ENCODE results near the gene C3orf49.

- TF ChIP-seq EZH2 (IDR thresholded peaks at IDR 0.05) = no peak
- TF ChIP-seq CTCF (IDR thresholded peaks at IDR 0.05 in 2 of 3, conservative IDR thresholded peaks at IDR 0.05 in 1 of 3; ENCODE audit: borderline replicate concordance in 1 of 3, insufficient read depth in 1 of 3, low read depth in 2 of 3, low read length in 2 of 3) = no peak
- no peak for TF ChIP-seq YY1 (IDR thresholded peaks at IDR 0.05; ENCODE audit: extremely low read depth, insufficient replicate concordance, low read depth, low read length)
- TF ChIP-seq ZNF274 (IDR thresholded peaks at IDR 0.05; ENCODE audit: low read depth, low read length) = no peak
- TF ChIP-seq POLR2AphosphoS5 (IDR thresholded peaks at IDR 0.05; ENCODE audit: low read depth, low read length) = no peak; the same call in 1 of the 2 replicates
- TF ChIP-seq JUND (IDR thresholded peaks at IDR 0.05) = no peak
- no peak for TF ChIP-seq POLR2A (IDR thresholded peaks at IDR 0.05; ENCODE audit: borderline replicate concordance, extremely low read depth, insufficient read depth, insufficient read length)
- no peak for TF ChIP-seq RAD21 (IDR thresholded peaks at IDR 0.05; ENCODE audit: low read depth)
- no peak for TF ChIP-seq SIN3A (IDR thresholded peaks at IDR 0.05; ENCODE audit: low read depth)
- no peak for TF ChIP-seq REST (IDR thresholded peaks at IDR 0.05; ENCODE audit: low read depth)
- no peak for TF ChIP-seq ZBTB33 (IDR thresholded peaks at IDR 0.05; ENCODE audit: extremely low read depth, insufficient replicate concordance, low read length)
- no peak for TF ChIP-seq EZH2phosphoT487 (IDR thresholded peaks at IDR 0.05; ENCODE audit: borderline replicate concordance)
These were observed 43.7 kb downstream of the C3orf49 start for GRCh38 chr3:63862804-63863149.
